Fibroblast of the aortic adventitia (primary cell): ENCODE results near the gene UNC5C. TPM values are rescaled to one million over a fixed set of nuclear protein-coding genes. Genes with fewer than 3 reads are reported as not detected.
A peak's percentile ranks its signal among the peaks of the same experiment; 100 is the strongest.

Experiments
- DNase-seq: peaks from one replicate; pipeline ENCODE4 v3.0.0-alpha.2; 2010; ENCODE audit warnings: low read depth
- H3K4me3 ChIP-seq: 2 replicates; pipeline ENCODE4 v1.5.1; 2011; ENCODE audit warnings: low read depth, mild to moderate bottlenecking, control low read depth, low read length, moderate library complexity
- CTCF ChIP-seq: IDR thresholded peaks from 2 replicates; pipeline ENCODE4 v1.5.1; 2011; ENCODE audit warnings: mild to moderate bottlenecking, low read length, control low read depth, inconsistent platforms; ENCODE audit not compliant: insufficient read depth
- total RNA-seq: library from RNA; depleted of rRNA; stranded (reverse); fragments of >200 nt; gene quantifications from 2 replicates; pipeline ENCODE4 v1.2.3, GENCODE V29; 2012; ENCODE audit warnings: low replicate concordance

Gene UNC5C
- total RNA-seq, 1 donor = 2.2 TPM

- no peak for DNase-seq
- no peak overlapping the region for H3K4me3 ChIP-seq
- TF ChIP-seq CTCF = no peak
These were observed 324.4 kb downstream of the UNC5C start for GRCh38 chr4:95224402-95224801.

GRCh38 chr4:95220205-95221175 lies 328.3 kb downstream of the UNC5C start:
- no peak for TF ChIP-seq CTCF
- no peak for DNase-seq
- H3K4me3 ChIP-seq = no peak overlapping the region

- no peak for TF ChIP-seq CTCF
- DNase-seq = peak; percentile 78
- H3K4me3 ChIP-seq = no peak overlapping the region
These were observed 329.7 kb downstream of the UNC5C start for GRCh38 chr4:95219109-95219508.

DNA sequence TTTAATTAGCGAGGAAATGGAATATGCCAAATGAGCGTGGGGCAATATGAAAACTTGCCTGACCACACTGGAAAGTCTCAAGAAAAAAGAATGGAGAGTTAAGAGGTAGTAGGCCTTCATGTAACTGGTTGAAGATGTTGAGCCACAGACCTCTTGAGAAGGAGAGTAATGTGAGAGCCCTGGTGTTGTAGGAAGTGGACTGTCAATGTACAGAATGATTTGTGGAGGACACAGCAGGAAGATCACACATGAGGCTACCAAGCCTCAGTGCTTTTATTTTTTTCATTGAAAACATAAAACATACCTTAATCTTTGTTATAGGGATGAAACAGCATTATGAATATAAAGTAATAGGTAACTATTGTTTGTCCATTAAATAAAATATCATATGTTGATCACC lies 331.6 kb downstream of the UNC5C start:
- TF ChIP-seq CTCF = no peak
- DNase-seq = no peak
- H3K4me3 ChIP-seq = no peak overlapping the region

- no peak overlapping the region for H3K4me3 ChIP-seq
- no peak for TF ChIP-seq CTCF
- no peak for DNase-seq
These were observed 332.1 kb downstream of the UNC5C start for GRCh38 chr4:95216636-95217035.

GRCh38 chr4:95215991-95216605 lies 332.7 kb downstream of the UNC5C start:
- H3K4me3 ChIP-seq = no peak overlapping the region
- no peak for TF ChIP-seq CTCF
- no peak for DNase-seq
